ENCODE measurements around the gene BCAP31.

The BCAP31 gene
- long read RNA-seq, transcript BCAP31-201 (8 exons, 1,643 nt) = major isoform, 800 of 955 reads
- long read RNA-seq, transcript BCAP31-207 (8 exons, 1,824 nt) = minor isoform, 93 of 955 reads
- long read RNA-seq, partial matches to known transcripts = 23 of 955 reads
- long read RNA-seq, other reads (novel, unspliced or antisense) = 39 of 955 reads

DNA sequence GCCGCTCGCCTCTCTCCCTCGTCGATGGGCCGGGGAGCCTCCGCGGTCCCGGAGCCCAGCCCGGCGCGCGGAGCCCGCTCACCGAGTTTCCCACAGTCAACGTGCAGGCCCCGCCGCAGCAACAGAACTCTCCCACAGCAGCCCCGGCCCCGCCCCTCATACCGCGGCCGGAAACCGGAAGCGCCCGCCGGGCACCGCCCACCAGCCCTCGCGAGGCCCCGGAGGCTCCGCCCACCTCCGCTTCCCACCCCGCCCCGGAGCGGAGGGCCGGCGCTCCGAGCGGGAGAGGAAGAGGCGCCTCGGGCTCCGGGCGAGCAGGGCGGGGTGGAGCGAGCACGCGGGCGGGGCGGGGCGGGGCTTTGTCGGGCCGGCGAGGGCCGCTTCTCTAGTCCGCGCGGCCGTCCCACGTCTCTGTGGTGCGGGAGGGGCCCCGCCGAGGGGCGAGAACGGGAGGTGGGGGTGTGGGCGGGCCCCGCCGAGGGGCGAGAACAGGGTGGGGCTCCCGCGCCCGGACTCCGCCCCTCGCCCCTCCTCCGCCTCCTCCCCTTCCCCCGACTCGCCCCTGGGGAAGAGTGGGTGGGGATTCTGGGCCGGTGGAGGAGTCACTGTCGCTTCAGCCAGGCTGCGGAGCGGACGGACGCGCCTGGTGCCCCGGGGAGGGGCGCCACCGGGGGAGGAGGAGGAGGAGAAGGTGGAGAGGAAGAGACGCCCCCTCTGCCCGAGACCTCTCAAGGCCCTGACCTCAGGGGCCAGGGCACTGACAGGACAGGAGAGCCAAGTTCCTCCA lies at the start of gene BCAP31, which contains the start of gene ABCD1:
BCAP31 (minus strand) TSS at position 136 of the 787 bp plus-strand sequence. CDS start 1,143 bp downstream, outside the sequence.
ABCD1 (plus strand) TSS at position 605 of the 787 bp plus-strand sequence. CDS start 411 bp downstream, outside the sequence.
- TF ChIP-seq, protein P1, sequence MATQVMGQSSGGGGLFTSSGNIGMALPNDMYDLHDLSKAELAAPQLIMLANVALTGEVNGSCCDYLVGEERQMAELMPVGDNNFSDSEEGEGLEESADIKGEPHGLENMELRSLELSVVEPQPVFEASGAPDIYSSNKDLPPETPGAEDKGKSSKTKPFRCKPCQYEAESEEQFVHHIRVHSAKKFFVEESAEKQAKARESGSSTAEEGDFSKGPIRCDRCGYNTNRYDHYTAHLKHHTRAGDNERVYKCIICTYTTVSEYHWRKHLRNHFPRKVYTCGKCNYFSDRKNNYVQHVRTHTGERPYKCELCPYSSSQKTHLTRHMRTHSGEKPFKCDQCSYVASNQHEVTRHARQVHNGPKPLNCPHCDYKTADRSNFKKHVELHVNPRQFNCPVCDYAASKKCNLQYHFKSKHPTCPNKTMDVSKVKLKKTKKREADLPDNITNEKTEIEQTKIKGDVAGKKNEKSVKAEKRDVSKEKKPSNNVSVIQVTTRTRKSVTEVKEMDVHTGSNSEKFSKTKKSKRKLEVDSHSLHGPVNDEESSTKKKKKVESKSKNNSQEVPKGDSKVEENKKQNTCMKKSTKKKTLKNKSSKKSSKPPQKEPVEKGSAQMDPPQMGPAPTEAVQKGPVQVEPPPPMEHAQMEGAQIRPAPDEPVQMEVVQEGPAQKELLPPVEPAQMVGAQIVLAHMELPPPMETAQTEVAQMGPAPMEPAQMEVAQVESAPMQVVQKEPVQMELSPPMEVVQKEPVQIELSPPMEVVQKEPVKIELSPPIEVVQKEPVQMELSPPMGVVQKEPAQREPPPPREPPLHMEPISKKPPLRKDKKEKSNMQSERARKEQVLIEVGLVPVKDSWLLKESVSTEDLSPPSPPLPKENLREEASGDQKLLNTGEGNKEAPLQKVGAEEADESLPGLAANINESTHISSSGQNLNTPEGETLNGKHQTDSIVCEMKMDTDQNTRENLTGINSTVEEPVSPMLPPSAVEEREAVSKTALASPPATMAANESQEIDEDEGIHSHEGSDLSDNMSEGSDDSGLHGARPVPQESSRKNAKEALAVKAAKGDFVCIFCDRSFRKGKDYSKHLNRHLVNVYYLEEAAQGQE (IDR thresholded peaks at IDR 0.05; ENCODE audit: insufficient replicate concordance, low read depth) = peak; percentile 58
- TF ChIP-seq POLR2AphosphoS5 (IDR thresholded peaks at IDR 0.05; ENCODE audit: low read depth) (peak; percentile 88; the same call in 1 of the 2 replicates), SPI1 (IDR thresholded peaks at IDR 0.05; ENCODE audit: borderline replicate concordance, low read depth) (no peak), GABPA (IDR thresholded peaks at IDR 0.05; ENCODE audit: low read depth) (peak; percentile 67)
- TF ChIP-seq, protein P2, sequence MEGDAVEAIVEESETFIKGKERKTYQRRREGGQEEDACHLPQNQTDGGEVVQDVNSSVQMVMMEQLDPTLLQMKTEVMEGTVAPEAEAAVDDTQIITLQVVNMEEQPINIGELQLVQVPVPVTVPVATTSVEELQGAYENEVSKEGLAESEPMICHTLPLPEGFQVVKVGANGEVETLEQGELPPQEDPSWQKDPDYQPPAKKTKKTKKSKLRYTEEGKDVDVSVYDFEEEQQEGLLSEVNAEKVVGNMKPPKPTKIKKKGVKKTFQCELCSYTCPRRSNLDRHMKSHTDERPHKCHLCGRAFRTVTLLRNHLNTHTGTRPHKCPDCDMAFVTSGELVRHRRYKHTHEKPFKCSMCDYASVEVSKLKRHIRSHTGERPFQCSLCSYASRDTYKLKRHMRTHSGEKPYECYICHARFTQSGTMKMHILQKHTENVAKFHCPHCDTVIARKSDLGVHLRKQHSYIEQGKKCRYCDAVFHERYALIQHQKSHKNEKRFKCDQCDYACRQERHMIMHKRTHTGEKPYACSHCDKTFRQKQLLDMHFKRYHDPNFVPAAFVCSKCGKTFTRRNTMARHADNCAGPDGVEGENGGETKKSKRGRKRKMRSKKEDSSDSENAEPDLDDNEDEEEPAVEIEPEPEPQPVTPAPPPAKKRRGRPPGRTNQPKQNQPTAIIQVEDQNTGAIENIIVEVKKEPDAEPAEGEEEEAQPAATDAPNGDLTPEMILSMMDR (IDR thresholded peaks at IDR 0.05; ENCODE audit: insufficient read depth, low read length) = no peak
- H3K27ac ChIP-seq (replicated peaks) = peak within 1 kb of the TSS; percentile 93
- H3K27me3 ChIP-seq (ENCODE audit: insufficient read depth, poor library complexity, severe bottlenecking) = no peaks in the 10 kb centered on the region
- peak; percentile 79 to 88 for DNase-seq (ENCODE audit: low read depth in 1 of 2, low spot score in 1 of 2)
- peak within 1 kb of the TSS; percentile 64 for H3K4me3 ChIP-seq (replicated peaks; ENCODE audit: insufficient read depth, low read length)

DNA sequence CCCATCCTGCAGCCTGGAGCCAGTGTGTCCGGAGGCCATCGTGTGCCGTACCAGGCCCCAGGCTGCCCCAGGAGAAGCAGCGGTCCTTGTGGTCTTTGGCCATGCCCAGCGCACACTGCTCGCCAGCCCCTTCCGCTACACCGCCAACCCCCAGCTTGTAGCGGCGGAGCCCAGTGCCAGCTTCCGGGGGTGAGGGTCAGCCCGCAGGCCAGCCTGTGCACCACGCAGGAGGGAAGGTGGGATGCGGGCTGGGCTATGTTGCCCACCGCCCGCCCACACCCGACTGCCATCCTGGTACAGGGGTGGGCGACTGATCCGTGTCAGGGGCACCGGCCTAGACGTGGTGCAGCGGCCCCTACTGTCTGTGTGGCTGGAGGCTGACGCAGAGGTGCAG lies 49.0 kb upstream of the BCAP31 start:
- Histone ChIP-seq H3K4me3 (replicated peaks; ENCODE audit: insufficient read depth, low read length) (no peak overlapping the region), H3K27me3 (ENCODE audit: insufficient read depth, poor library complexity, severe bottlenecking) (no peaks in the 10 kb centered on the region), H3K27ac (replicated peaks) (no peak overlapping the region)
- no peak for DNase-seq (ENCODE audit: low read depth in 1 of 2, low spot score in 1 of 2)
- TF ChIP-seq POLR2AphosphoS5 (IDR thresholded peaks at IDR 0.05; ENCODE audit: low read depth) (no peak), GABPA (IDR thresholded peaks at IDR 0.05; ENCODE audit: low read depth) (no peak), SPI1 (IDR thresholded peaks at IDR 0.05; ENCODE audit: borderline replicate concordance, low read depth) (no peak)
- TF ChIP-seq, protein P1 (IDR thresholded peaks at IDR 0.05; ENCODE audit: insufficient replicate concordance, low read depth) = no peak
- TF ChIP-seq, protein P2 (IDR thresholded peaks at IDR 0.05; ENCODE audit: insufficient read depth, low read length) = no peak

DNA sequence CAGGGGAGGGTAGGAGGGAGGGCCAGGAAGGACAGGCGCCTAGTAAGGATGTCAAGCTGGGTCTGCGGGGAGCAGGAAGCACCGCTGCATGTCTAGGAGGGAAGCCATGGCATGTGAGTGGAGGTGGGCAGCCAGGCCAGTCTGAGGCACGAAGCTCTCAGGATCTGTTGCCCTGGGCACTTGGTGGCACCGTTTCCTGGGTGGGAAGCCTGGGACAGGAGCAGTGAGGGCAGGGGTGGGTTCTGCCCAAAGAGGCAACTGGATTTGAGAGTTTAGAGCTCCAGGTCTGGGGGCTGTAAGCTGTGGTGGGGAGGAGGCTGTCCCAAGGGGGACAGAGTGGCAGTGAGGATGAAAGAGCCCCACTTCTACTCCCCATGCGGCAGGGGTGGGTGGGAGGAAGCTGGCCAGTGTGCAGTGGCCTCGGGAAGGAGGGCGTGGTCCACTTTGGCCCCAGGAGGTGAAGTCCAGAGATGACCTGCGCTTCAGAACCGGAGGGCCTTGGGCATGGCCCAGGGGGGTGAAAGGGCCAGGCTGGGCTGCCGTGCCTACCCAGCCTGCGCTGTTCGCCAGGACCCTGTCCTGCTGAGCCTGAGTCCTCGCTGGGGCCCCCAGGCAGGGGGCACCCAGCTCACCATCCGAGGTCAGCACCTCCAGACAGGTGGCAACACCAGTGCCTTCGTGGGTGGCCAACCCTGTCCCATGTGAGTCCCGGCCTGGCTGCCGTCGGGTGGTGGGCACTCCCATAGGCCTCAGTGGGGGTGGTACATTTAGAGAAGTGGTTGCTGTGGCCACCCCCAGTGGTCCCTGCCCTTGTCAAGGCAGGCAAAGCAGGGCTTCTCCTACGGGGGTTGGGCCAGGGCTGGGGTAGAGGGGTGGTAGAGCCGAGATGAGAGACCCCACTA lies 48.4 kb upstream of the BCAP31 start:
- TF ChIP-seq, protein P2 (IDR thresholded peaks at IDR 0.05; ENCODE audit: insufficient read depth, low read length) = no peak
- TF ChIP-seq POLR2AphosphoS5 (IDR thresholded peaks at IDR 0.05; ENCODE audit: low read depth) (no peak), GABPA (IDR thresholded peaks at IDR 0.05; ENCODE audit: low read depth) (no peak), SPI1 (IDR thresholded peaks at IDR 0.05; ENCODE audit: borderline replicate concordance, low read depth) (no peak)
- TF ChIP-seq, protein P1 (IDR thresholded peaks at IDR 0.05; ENCODE audit: insufficient replicate concordance, low read depth) = no peak

More for the DNA sequence above, 48.4 kb upstream of the BCAP31 start:
- no peak overlapping the region for H3K4me3 ChIP-seq (replicated peaks; ENCODE audit: insufficient read depth, low read length)
- H3K27me3 ChIP-seq (ENCODE audit: insufficient read depth, poor library complexity, severe bottlenecking) = no peaks in the 10 kb centered on the region
- DNase-seq (ENCODE audit: low read depth in 1 of 2, low spot score in 1 of 2) = no peak
- H3K27ac ChIP-seq (replicated peaks) = no peak overlapping the region

All from HL-60 (cell line).